H1 (cell line): ENCODE measurements around the gene FHIT. TPM values are rescaled to one million over a fixed set of nuclear protein-coding genes. Genes with fewer than 3 reads are reported as not detected.

Experiments
- CHD7 ChIP-seq: fragments of 300-600 bp; sonication (generic); IDR thresholded peaks from 2 replicates; pipeline ENCODE4 v1.7.1; 2012; ENCODE audit warnings: low read length, moderate library complexity, mild to moderate bottlenecking, inconsistent platforms; ENCODE audit not compliant: insufficient replicate concordance
- HDAC2 ChIP-seq, 2 experiments: fragments of 300-600 bp in 1 of 2; sonication (generic) in 1 of 2; IDR thresholded peaks; 2 replicates each; pipeline ENCODE4 v1.6.1; 2011 to 2012; ENCODE audit warnings: low read depth in 2 of 2, low read length in 2 of 2, mild to moderate bottlenecking in 2 of 2, moderate library complexity in 2 of 2, borderline replicate concordance in 1 of 2, inconsistent platforms in 1 of 2
- KDM1A ChIP-seq: fragments of 200-600, 300-600 bp; sonication (generic); IDR thresholded peaks from 2 replicates; pipeline ENCODE4 v1.7.1; 2016; ENCODE audit warnings: mild to moderate bottlenecking, low read length, borderline replicate concordance
- MAFK ChIP-seq: IDR thresholded peaks from 2 replicates; pipeline ENCODE4 v1.6.1; 2012; ENCODE audit warnings: low read depth, mild to moderate bottlenecking, improper control_type of control experiment, low read length
- MAX ChIP-seq: IDR thresholded peaks from 2 replicates; pipeline ENCODE4 v1.6.1; 2012; ENCODE audit warnings: inconsistent platforms
- RAD21 ChIP-seq, 2 experiments: IDR thresholded peaks in 1 of 2; conservative IDR thresholded peaks in 1 of 2; 2 replicates each; pipeline ENCODE4 v1.6.1; 2011; ENCODE audit warnings: low read depth in 2 of 2, low read length in 2 of 2, improper control_type of control experiment in 1 of 2, inconsistent platforms in 1 of 2, mild to moderate bottlenecking in 1 of 2, moderate library complexity in 1 of 2
- RXRA ChIP-seq: IDR thresholded peaks from 2 replicates; pipeline ENCODE4 v1.6.1; 2011; ENCODE audit warnings: low read depth, mild to moderate bottlenecking, low read length, moderate library complexity; ENCODE audit not compliant: insufficient read depth
- SRF ChIP-seq: IDR thresholded peaks from 2 replicates; pipeline ENCODE4 v1.6.1; 2011; ENCODE audit warnings: mild to moderate bottlenecking, low read depth, low read length, moderate library complexity
- SUZ12 ChIP-seq: fragments of 200-600 bp; sonication (generic); IDR thresholded peaks from 2 replicates; pipeline ENCODE4 v1.6.1; 2012; ENCODE audit warnings: mild to moderate bottlenecking, inconsistent platforms, low read length, moderate library complexity, mixed read lengths
- ZNF274 ChIP-seq: IDR thresholded peaks from 2 replicates; pipeline ENCODE4 v1.7.0; 2012; ENCODE audit warnings: low read length, borderline replicate concordance; ENCODE audit errors: extremely low read depth
- polyA plus RNA-seq, 7 experiments: library from polyadenylated mRNA; depleted of rRNA in 3 of 7; stranded (reverse) in 5 of 7; unstranded in 2 of 7; fragments of >200 nt in 5 of 7; fragments of 200-250 nt in 2 of 7; gene quantifications; 1 replicate in 5 of 7; 2 replicates in 1 of 7; 4 replicates in 1 of 7; pipeline versions ENCODE4 v1.2.1 to v1.2.3, GENCODE V29; 2011 to 2013; ENCODE audit warnings: missing spikeins in 2 of 7, mixed read lengths in 2 of 7
- total RNA-seq: library from RNA; stranded (reverse); fragmentation: NEBNext Ultra II Directional; extraction: Animal tissue kit (Norgen Biotek cat#: 25700); gene quantifications from 2 replicates; pipeline ENCODE4 v1.2.1, GENCODE V29; 2021

FHIT gene
- total and polyA plus RNA-seq, 2 of the 8 experiments (the other 6 are each of a cell fraction or from before 2014, with no cell fraction given): 1.2 to 3.2 TPM

DNA sequence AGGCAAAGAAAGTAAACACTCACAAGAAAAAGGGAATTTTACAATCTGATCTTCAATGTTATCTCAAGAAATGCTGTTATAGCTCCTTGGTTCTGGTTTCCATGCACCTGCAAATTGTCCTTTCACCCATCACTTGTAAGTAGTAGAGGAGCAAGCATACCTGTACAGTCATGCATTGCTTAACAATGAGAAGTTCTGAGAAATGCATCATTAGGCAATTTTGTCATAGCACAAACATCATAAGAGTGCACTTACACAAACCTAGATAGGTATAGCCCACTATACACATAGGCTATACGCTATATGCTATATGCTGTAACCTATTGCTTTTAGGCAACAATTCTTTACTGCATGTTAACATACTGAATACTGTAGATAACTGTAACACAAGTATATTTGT, 672.3 kb downstream of the FHIT start (continued):
- TF ChIP-seq CHD7: no peak
- no peak for TF ChIP-seq RXRA
- TF ChIP-seq KDM1A: no peak
- no peak for TF ChIP-seq HDAC2 (IDR thresholded peaks at IDR 0.05; ENCODE audit: borderline replicate concordance in 1 of 2, low read depth in 2 of 2, low read length in 2 of 2)
- no peak for TF ChIP-seq MAFK
- no peak for TF ChIP-seq SUZ12
- TF ChIP-seq MAX: no peak
- TF ChIP-seq RAD21 (IDR thresholded peaks at IDR 0.05 in 1 of 2, conservative IDR thresholded peaks at IDR 0.05 in 1 of 2; ENCODE audit: low read depth in 2 of 2, low read length in 2 of 2): no peak
- no peak for TF ChIP-seq ZNF274
- TF ChIP-seq SRF: no peak
